K562 (cell line): ENCODE results near the gene CSNK1G1. TPM values are rescaled to one million over a fixed set of nuclear protein-coding genes. Genes with fewer than 3 reads are reported as not detected.

Source experiments
- DMBX1 ChIP-seq: fragments of 250-450 bp; sonication (Bioruptor Pico); IDR thresholded peaks from 2 replicates; pipeline ENCODE4 v1.8.0; 2022; ENCODE audit warnings: inconsistent platforms, mild to moderate bottlenecking, moderate library complexity, borderline replicate concordance
- FOS ChIP-seq: IDR thresholded peaks from 3 replicates; pipeline ENCODE4 v1.6.1; 2011; ENCODE audit not compliant: insufficient read length; ENCODE audit errors: extremely low read depth
- HLTF ChIP-seq: fragments of 450-650 bp; IDR thresholded peaks from 2 replicates; pipeline ENCODE4 v1.6.1; 2016
- KDM2B ChIP-seq: fragments of 250-450 bp; sonication (Bioruptor Pico); IDR thresholded peaks from 2 replicates; pipeline ENCODE4 v1.8.0; 2021; ENCODE audit warnings: mild to moderate bottlenecking, moderate library complexity
- KHSRP ChIP-seq: fragments of 450-650 bp; IDR thresholded peaks from 2 replicates; pipeline ENCODE4 v1.6.1; 2017
- NELFE ChIP-seq: IDR thresholded peaks from 2 replicates; pipeline ENCODE4 v1.6.1; 2011; ENCODE audit warnings: mild to moderate bottlenecking; ENCODE audit not compliant: insufficient read depth, insufficient read length
- NONO ChIP-seq, 2 experiments: fragments of 200-400 bp in 1 of 2; fragments of 450-650 bp in 1 of 2; formaldehyde crosslinking in 1 of 2; IDR thresholded peaks; 2 replicates each; pipeline ENCODE4 v1.6.1; 2017; ENCODE audit warnings: low read depth in 2 of 2, mild to moderate bottlenecking in 2 of 2, moderate library complexity in 2 of 2, low read length in 1 of 2
- NR1H2 ChIP-seq: sonication (generic); formaldehyde crosslinking; IDR thresholded peaks from 2 replicates; pipeline ENCODE4 v1.4.0; 2020; ENCODE audit warnings: mild to moderate bottlenecking, missing genetic modification reagents
- NR3C1 ChIP-seq: sonication (generic); formaldehyde crosslinking; IDR thresholded peaks from 2 replicates; pipeline ENCODE4 v1.8.1; 2022; ENCODE audit warnings: missing genetic modification reagents
- NR4A1 ChIP-seq, 2 experiments: fragments of 250-450 bp in 1 of 2; fragments of 450-650 bp in 1 of 2; sonication (Bioruptor Pico) in 1 of 2; IDR thresholded peaks; 2 replicates each; pipeline versions ENCODE4 v1.4.0 to v1.6.1; 2016 to 2020; ENCODE audit warnings: mild to moderate bottlenecking in 2 of 2, missing compliant biosample characterization in 1 of 2, missing genetic modification characterization in 1 of 2, moderate library complexity in 1 of 2
- RBM15 ChIP-seq: fragments of 200-400 bp; formaldehyde crosslinking; IDR thresholded peaks from 2 replicates; pipeline ENCODE4 v1.6.1; 2018; ENCODE audit warnings: mild to moderate bottlenecking, low read length, moderate library complexity; ENCODE audit not compliant: insufficient read depth
- SAP30 ChIP-seq: fragments of 200-600 bp; sonication (generic); IDR thresholded peaks from 2 replicates; pipeline ENCODE4 v1.6.1; 2012; ENCODE audit warnings: borderline replicate concordance, low read depth, mild to moderate bottlenecking, moderate library complexity, low read length, control low read depth, inconsistent platforms; ENCODE audit not compliant: insufficient read depth, poor library complexity, severe bottlenecking
- SPI1 ChIP-seq: IDR thresholded peaks from 2 replicates; pipeline ENCODE4 v1.6.1; 2011; ENCODE audit warnings: low read depth, low read length, control low read depth, borderline replicate concordance
- TBL1XR1 ChIP-seq, 2 experiments: IDR thresholded peaks; 2 replicates each; pipeline ENCODE4 v1.6.1; 2012; ENCODE audit warnings: improper control_type of control experiment in 2 of 2, low read length in 2 of 2, mild to moderate bottlenecking in 1 of 2
- ZBTB7A ChIP-seq: IDR thresholded peaks from 2 replicates; pipeline ENCODE4 v1.6.1; 2011; ENCODE audit warnings: low read depth, mild to moderate bottlenecking, low read length, moderate library complexity, borderline replicate concordance; ENCODE audit not compliant: control insufficient read depth
- ZNF133 ChIP-seq: fragments of 250-450 bp; sonication (Bioruptor Pico); IDR thresholded peaks from 2 replicates; pipeline ENCODE4 v1.4.0; 2020; ENCODE audit warnings: mild to moderate bottlenecking
- ZNF197 ChIP-seq: fragments of 200-800 bp; sonication (Bioruptor generic); IDR thresholded peaks from 2 replicates; pipeline ENCODE4 v1.6.1; 2016; ENCODE audit warnings: low read depth, missing genetic modification characterization, missing compliant biosample characterization
- polyA plus RNA-seq, 8 experiments: library from polyadenylated mRNA; depleted of rRNA in 4 of 8; stranded (reverse) in 5 of 8; unstranded in 3 of 8; fragments of >200 nt; fragmentation: Nextera tagmentation in 2 of 8; fragmentation: Illumina TruSeq in 1 of 8; extraction: Ambion mirVana in 2 of 8; extraction: Trizol in 1 of 8; gene quantifications; 2 replicates each; pipeline versions ENCODE4 v1.2.1 to v1.2.3, GENCODE V29; 2011 to 2014; ENCODE audit warnings: inconsistent platforms in 1 of 8, missing spikeins in 1 of 8
- total RNA-seq, 7 experiments: library from RNA; depleted of rRNA in 6 of 7; stranded (reverse); fragments of >200 nt in 6 of 7; fragmentation: Illumina TruSeq in 2 of 7; extraction: Trizol in 2 of 7; gene quantifications; 2 replicates each; pipeline versions ENCODE4 v1.2.1 to v1.2.3, GENCODE V29; 2011 to 2021; ENCODE audit warnings: low replicate concordance in 1 of 7
- TF ChIP-seq, protein P1 (sequence below): fragments of 250-450 bp; sonication (Bioruptor Pico); IDR thresholded peaks from 2 replicates; pipeline ENCODE4 v1.5.0; 2021
- TF ChIP-seq, protein P2 (sequence below): fragments of 250-450 bp; sonication (Bioruptor Pico); IDR thresholded peaks from 2 replicates; pipeline ENCODE4 v1.5.0; 2021; ENCODE audit warnings: mild to moderate bottlenecking, borderline replicate concordance
- TF ChIP-seq, protein P3 (sequence below): sonication (generic); formaldehyde crosslinking; IDR thresholded peaks from 2 replicates; pipeline ENCODE4 v1.8.1; 2023; ENCODE audit warnings: mild to moderate bottlenecking, missing genetic modification reagents
- TF ChIP-seq, protein P4 (sequence below): sonication (generic); formaldehyde crosslinking; IDR thresholded peaks from 2 replicates; pipeline ENCODE4 v1.9.0; 2022; ENCODE audit warnings: mild to moderate bottlenecking, missing genetic modification reagents

The CSNK1G1 gene
- total and polyA plus RNA-seq, 9 of the 15 experiments (the other 6 are each of a cell fraction or from before 2014, with no cell fraction given), result 4.5 to 18.5 (median 9.5) TPM

DNA sequence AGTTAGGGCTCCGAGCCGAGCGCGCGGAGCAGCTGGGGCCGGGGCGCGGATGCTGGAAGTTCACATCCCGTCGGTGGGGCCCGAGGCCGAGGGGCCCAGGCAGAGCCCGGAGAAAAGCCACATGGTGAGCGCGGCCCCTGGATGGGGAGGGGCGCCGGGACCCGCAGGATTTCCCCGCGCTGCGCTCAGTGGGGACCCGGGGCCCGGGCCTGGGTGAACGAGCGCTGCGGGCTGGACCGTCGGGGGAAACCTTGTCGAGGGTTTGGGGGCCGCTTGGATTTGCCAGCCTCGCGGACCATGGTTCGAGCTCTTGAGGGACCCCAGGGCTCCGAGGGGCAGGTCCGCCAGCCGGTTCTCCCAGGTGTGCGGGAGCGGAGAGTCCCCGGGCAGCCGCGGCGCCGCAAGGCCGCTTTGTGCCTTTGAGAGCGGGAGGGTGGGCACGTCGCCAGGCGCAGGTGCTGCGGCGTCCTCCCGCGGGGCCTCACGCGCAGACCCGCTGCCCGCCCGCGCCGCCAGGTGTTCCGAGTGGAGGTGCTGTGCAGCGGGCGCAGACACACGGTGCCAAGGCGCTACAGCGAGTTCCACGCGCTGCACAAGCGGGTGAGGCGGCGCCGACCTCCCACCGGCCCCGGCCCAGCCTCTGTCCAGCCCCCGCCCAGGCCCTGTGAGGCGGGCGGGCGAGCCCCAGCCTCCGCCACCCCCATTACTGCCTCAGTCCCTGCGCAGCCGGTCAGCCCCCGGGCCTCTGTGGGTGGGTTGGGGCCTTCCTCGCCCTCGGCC, 204.1 kb downstream of the CSNK1G1 start, which contains the start of gene SNX22 (continued):
- TF ChIP-seq, protein P1, sequence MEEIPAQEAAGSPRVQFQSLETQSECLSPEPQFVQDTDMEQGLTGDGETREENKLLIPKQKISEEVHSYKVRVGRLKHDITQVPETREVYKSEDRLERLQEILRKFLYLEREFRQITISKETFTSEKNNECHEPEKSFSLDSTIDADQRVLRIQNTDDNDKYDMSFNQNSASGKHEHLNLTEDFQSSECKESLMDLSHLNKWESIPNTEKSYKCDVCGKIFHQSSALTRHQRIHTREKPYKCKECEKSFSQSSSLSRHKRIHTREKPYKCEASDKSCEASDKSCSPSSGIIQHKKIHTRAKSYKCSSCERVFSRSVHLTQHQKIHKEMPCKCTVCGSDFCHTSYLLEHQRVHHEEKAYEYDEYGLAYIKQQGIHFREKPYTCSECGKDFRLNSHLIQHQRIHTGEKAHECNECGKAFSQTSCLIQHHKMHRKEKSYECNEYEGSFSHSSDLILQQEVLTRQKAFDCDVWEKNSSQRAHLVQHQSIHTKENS, result no peak
- TF ChIP-seq KDM2B (CRISPR knock-in tag) (peak; percentile 82; the same call in 1 of the 2 replicates), NR4A1 (CRISPR knock-in tag; IDR thresholded peaks at IDR 0.05) (no peak), NR4A1 (tag; IDR thresholded peaks at IDR 0.05) (no peak), DMBX1 (CRISPR knock-in tag) (no peak), FOS (no peak), ZNF133 (CRISPR knock-in tag) (no peak), TBL1XR1 (IDR thresholded peaks at IDR 0.05; ENCODE audit: low read length in 2 of 2) (no peak), KHSRP (no peak), NR1H2 (CRISPR knock-in tag) (no peak), HLTF (no peak), NR3C1 (CRISPR knock-in tag) (no peak), ZNF197 (CRISPR knock-in tag) (no peak), SPI1 (no peak), NONO (IDR thresholded peaks at IDR 0.05; ENCODE audit: low read depth in 2 of 2, low read length in 1 of 2) (no peak), RBM15 (no peak), NELFE (no peak), ZBTB7A (peak; percentile 17), SAP30 (no peak)
- TF ChIP-seq, protein P2, sequence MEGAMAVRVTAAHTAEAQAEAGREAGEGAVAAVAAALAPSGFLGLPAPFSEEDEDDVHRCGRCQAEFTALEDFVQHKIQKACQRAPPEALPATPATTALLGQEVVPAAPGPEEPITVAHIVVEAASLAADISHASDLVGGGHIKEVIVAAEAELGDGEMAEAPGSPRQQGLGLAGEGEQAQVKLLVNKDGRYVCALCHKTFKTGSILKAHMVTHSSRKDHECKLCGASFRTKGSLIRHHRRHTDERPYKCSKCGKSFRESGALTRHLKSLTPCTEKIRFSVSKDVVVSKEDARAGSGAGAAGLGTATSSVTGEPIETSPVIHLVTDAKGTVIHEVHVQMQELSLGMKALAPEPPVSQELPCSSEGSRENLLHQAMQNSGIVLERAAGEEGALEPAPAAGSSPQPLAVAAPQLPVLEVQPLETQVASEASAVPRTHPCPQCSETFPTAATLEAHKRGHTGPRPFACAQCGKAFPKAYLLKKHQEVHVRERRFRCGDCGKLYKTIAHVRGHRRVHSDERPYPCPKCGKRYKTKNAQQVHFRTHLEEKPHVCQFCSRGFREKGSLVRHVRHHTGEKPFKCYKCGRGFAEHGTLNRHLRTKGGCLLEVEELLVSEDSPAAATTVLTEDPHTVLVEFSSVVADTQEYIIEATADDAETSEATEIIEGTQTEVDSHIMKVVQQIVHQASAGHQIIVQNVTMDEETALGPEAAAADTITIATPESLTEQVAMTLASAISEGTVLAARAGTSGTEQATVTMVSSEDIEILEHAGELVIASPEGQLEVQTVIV (CRISPR knock-in tag), result no peak
- TF ChIP-seq, protein P3, sequence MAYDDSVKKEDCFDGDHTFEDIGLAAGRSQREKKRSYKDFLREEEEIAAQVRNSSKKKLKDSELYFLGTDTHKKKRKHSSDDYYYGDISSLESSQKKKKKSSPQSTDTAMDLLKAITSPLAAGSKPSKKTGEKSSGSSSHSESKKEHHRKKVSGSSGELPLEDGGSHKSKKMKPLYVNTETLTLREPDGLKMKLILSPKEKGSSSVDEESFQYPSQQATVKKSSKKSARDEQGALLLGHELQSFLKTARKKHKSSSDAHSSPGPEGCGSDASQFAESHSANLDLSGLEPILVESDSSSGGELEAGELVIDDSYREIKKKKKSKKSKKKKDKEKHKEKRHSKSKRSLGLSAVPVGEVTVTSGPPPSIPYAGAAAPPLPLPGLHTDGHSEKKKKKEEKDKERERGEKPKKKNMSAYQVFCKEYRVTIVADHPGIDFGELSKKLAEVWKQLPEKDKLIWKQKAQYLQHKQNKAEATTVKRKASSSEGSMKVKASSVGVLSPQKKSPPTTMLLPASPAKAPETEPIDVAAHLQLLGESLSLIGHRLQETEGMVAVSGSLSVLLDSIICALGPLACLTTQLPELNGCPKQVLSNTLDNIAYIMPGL, result no peak
- TF ChIP-seq, protein P4, sequence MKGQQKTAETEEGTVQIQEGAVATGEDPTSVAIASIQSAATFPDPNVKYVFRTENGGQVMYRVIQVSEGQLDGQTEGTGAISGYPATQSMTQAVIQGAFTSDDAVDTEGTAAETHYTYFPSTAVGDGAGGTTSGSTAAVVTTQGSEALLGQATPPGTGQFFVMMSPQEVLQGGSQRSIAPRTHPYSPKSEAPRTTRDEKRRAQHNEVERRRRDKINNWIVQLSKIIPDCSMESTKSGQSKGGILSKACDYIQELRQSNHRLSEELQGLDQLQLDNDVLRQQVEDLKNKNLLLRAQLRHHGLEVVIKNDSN, result no peak
